ENCODE data around the gene TNK1. TPM values are rescaled to one million over a fixed set of nuclear protein-coding genes. Genes with fewer than 3 reads are reported as not detected.

TNK1 gene
- polyA plus RNA-seq, 1 donor, result 5.5 TPM

DNA sequence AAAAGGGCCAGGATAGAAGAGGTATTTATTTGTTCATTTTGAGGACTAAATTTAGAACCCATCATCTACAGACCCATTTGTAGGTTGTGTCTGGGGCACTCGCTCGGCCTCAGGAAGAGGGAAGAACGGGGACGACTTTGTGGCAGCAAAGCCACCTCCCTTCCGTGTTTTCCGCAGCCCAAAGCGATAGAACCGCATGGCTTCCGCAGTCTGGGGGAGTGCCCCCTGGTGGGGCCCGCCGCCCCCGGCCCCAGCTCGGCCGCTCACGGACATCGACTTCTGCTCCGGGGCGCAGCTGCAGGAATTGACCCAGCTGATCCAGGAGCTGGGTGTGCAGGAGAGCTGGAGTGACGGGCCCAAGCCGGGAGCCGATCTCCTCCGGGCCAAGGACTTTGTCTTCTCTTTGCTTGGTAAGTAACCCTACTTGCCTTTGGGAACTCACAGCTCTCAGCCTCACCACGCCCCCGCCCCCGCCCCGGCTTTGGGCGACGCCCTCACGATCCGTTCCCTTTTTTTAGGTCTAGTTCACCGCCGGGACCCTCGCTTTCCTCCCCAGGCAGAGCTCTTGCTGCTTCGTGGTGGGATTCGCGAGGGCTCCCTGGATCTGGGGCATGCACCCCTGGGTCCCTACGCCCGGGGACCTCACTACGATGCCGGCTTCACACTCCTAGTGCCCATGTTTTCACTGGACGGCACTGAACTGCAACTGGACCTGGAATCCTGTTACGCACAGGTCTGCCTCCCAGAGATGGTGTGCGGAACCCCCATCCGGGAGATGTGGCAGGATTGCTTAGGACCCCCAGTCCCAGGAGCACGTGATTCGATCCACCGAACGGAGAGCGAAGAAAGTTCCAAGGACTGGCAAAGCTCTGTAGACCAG lies 55.0 kb downstream of the TNK1 start:
- no peak for DNase-seq

DNA sequence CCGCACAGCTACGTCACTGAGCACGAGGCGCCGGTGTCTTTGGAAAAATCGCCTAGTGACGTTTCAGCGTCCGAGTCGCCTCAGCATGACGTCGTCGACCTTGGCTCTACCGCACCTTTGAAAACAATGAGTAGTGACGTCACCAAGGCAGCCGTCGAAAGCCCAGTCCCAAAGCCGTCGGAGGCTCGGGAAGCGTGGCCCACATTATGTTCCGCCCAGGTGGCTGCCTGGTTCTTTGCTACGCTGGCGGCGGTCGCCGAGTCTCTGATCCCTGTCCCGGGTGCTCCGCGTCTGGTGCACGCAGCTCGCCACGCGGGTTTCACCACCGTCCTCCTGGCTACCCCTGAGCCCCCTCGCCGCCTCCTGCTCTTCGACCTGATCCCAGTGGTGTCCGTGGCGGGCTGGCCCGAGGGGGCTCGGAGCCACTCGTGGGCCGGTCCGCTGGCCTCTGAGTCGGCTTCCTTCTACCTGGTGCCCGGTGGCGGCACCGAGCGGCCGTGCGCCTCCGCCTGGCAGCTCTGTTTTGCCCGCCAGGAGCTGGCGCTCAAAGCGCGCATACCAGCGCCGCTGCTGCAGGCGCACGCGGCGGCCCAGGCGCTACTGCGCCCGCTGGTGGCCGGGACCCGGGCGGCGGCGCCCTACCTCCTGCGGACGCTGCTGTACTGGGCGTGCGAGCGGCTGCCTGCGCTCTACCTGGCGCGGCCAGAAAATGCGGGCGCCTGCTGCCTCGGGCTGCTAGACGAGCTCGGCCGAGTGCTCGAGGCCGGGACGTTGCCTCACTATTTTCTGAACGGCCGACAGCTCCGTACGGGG lies 55.9 kb downstream of the TNK1 start:
- DNase-seq, result peak; percentile 79

DNA sequence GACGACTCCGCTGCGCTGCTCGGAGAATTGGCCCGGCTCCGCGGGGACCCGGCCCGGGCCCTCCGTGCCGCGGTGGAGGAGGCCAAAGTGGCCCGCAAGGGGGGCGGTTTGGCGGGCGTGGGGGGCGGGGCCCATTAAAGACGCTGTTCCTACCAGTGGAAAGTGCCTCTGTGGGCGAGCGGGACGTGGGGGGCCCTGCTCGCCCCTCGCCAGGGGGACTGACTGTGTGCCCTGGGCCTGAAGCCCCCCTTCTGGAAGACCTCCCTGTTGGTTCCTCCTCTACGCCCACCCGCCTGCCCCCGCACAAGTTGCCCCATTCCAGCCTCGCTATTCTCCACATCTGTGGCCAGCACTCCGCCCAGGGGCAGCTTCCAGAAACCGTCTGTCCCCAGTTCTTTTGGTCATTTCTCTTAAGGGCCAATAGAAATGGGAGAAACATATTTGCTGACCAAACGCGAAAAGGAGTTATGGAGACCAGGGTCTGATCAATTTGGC lies 56.5 kb downstream of the TNK1 start:
- no peak for DNase-seq

DNA sequence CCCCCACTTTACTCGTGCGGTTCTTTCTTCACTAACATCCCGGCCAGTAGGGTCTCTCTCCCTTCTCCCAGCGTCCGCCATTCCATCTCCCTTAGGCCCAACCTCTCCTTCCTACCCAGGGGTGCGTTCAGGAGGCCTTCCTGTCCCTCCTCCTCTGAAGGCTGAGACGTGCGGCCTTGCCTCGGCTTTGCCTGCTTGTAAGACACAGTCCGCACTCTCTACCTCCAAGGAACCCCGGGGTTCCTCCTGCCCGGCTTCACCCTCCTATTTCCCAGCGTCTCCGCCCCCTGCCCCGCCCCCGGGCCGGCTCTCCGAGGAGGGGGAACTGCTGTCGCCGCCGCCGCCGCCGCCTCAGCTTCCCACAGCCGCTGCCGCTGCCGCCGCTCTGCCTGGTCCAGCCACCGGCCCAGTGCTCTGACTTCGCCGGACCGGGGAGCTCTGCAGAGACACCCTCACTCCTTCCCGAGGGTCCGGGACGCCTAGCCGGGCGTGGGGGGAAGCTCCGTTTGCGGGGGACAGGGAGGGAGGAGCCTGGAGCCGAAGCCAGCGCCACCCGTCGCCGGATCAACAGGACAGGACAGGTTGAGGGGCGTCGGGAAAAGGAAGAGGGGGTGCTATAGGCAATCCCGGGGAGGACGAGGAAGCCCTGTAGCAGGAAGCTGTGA lies 57.2 kb downstream of the TNK1 start:
- no peak for DNase-seq

DNA sequence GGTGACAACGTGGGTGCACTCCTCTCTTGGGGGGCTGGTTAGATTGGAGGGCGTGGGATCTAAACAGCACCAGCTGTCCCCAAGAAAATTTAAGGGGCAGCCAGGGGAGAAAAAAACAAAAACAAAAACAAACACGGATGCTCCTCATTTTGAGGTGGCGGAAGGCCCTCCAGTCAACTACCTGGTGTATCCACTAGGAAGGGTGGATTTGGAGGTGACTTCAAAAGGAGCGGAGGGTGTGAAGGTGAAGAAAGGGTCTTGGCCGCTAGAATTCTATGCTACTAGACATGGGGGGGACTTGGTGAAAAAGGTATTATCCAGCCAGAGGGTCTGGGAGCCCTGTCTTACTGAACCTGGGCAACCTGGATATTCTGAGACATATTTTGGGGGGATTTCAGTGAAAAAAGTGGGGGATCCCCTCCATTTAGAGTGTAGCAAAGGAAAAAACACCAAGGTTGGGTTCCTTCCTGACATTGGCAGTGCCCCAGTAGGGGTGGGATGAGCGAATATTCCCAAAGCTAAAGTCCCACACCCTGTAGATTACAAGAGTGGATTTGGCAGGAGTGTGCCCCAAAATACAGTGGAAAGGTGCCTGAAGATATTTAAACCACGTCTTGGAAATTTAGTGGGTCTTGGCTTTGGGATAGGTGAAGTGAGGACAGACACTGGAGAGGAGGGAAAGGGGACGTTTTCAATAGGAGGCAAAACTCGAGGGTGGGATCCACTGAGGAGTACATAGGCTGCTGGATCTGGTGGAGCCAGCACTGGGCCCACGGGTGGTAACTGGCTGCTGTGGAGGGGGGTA lies 58.0 kb downstream of the TNK1 start:
- DNase-seq, result no peak

Other genes with a start within 250 kb of the TNK1 start
- 6.1 TPM for gene ASGR1, start 201.7 kb upstream of the TNK1 start, polyA plus RNA-seq (ENCODE audit: insufficient read length)
- 36.0 TPM for gene DLG4, start 161.3 kb upstream of the TNK1 start, polyA plus RNA-seq (ENCODE audit: insufficient read length)
- gene ACADVL, start 161.2 kb upstream of the TNK1 start, polyA plus RNA-seq (ENCODE audit: insufficient read length), result 478 TPM
- 52.5 TPM for gene DVL2, start 146.6 kb upstream of the TNK1 start, polyA plus RNA-seq (ENCODE audit: insufficient read length)
- gene PHF23, start 141.6 kb upstream of the TNK1 start, polyA plus RNA-seq (ENCODE audit: insufficient read length), result 52.8 TPM
- 390 TPM for gene GABARAP, start 138.6 kb upstream of the TNK1 start, polyA plus RNA-seq (ENCODE audit: insufficient read length)
- gene CTDNEP1, start 129.4 kb upstream of the TNK1 start, polyA plus RNA-seq (ENCODE audit: insufficient read length), result 150 TPM
- 54.9 TPM for gene ELP5, start 128.9 kb upstream of the TNK1 start, polyA plus RNA-seq (ENCODE audit: insufficient read length)
- gene CLDN7, start 118.6 kb upstream of the TNK1 start, polyA plus RNA-seq (ENCODE audit: insufficient read length), result 36.6 TPM
- 2.2 TPM for gene SLC2A4, start 99.4 kb upstream of the TNK1 start, polyA plus RNA-seq (ENCODE audit: insufficient read length)
- 4.1 TPM for gene YBX2, start 86.5 kb upstream of the TNK1 start, polyA plus RNA-seq (ENCODE audit: insufficient read length)
- 284 TPM for gene EIF5A, start 73.5 kb upstream of the TNK1 start, polyA plus RNA-seq (ENCODE audit: insufficient read length)
- 96.6 TPM for gene GPS2, start 65.7 kb upstream of the TNK1 start, polyA plus RNA-seq (ENCODE audit: insufficient read length)
- 34.5 TPM for gene NEURL4, start 51.8 kb upstream of the TNK1 start, polyA plus RNA-seq (ENCODE audit: insufficient read length)
- gene ACAP1, start 44.6 kb upstream of the TNK1 start, polyA plus RNA-seq (ENCODE audit: insufficient read length), result 6.3 TPM
- 10.3 TPM for gene KCTD11, start 28.9 kb upstream of the TNK1 start, polyA plus RNA-seq (ENCODE audit: insufficient read length)
- not detected for gene TMEM95, start 25.9 kb upstream of the TNK1 start, polyA plus RNA-seq (ENCODE audit: insufficient read length)
- 27.8 TPM for gene PLSCR3, start 13.4 kb downstream of the TNK1 start, polyA plus RNA-seq (ENCODE audit: insufficient read length)
- 74.9 TPM for gene TMEM256, start 23.0 kb downstream of the TNK1 start, polyA plus RNA-seq (ENCODE audit: insufficient read length)
- 28.1 TPM for gene NLGN2, start 26.8 kb downstream of the TNK1 start, polyA plus RNA-seq (ENCODE audit: insufficient read length)
- not detected for gene SPEM1, start 39.2 kb downstream of the TNK1 start, polyA plus RNA-seq (ENCODE audit: insufficient read length)
- gene SPEM2, start 44.5 kb downstream of the TNK1 start, polyA plus RNA-seq (ENCODE audit: insufficient read length), result not detected
- not detected for gene SPEM3, start 47.8 kb downstream of the TNK1 start, polyA plus RNA-seq (ENCODE audit: insufficient read length)
- 4.4 TPM for gene TMEM102, start 54.3 kb downstream of the TNK1 start, polyA plus RNA-seq (ENCODE audit: insufficient read length)
- 6.1 TPM for gene FGF11, start 58.4 kb downstream of the TNK1 start, polyA plus RNA-seq (ENCODE audit: insufficient read length)
- gene CHRNB1, start 64.0 kb downstream of the TNK1 start, polyA plus RNA-seq (ENCODE audit: insufficient read length), result 10.5 TPM
- 39.3 TPM for gene ZBTB4, start 98.5 kb downstream of the TNK1 start, polyA plus RNA-seq (ENCODE audit: insufficient read length)
- gene SLC35G6, start 100.4 kb downstream of the TNK1 start, polyA plus RNA-seq (ENCODE audit: insufficient read length), result 0.45 TPM
- 141 TPM for gene POLR2A, start 103.3 kb downstream of the TNK1 start, polyA plus RNA-seq (ENCODE audit: insufficient read length)
- gene TNFSF12, start 168.0 kb downstream of the TNK1 start, polyA plus RNA-seq (ENCODE audit: insufficient read length), result 17.7 TPM
- 13.2 TPM for gene TNFSF13, start 177.7 kb downstream of the TNK1 start, polyA plus RNA-seq (ENCODE audit: insufficient read length)
- gene SENP3, start 180.8 kb downstream of the TNK1 start, polyA plus RNA-seq (ENCODE audit: insufficient read length), result 90.9 TPM
- gene CD68, start 198.5 kb downstream of the TNK1 start, polyA plus RNA-seq (ENCODE audit: insufficient read length), result 56.8 TPM
- 119 TPM for gene MPDU1, start 202.8 kb downstream of the TNK1 start, polyA plus RNA-seq (ENCODE audit: insufficient read length)
- 3.0 TPM for gene SOX15, start 209.0 kb downstream of the TNK1 start, polyA plus RNA-seq (ENCODE audit: insufficient read length)
- gene FXR2, start 233.8 kb downstream of the TNK1 start, polyA plus RNA-seq (ENCODE audit: insufficient read length), result 54.8 TPM
- gene SAT2, start 246.7 kb downstream of the TNK1 start, polyA plus RNA-seq (ENCODE audit: insufficient read length), result 136 TPM
- 2.8 TPM for gene SHBG, start 249.0 kb downstream of the TNK1 start, polyA plus RNA-seq (ENCODE audit: insufficient read length)